HG02642 (cell line): Measurements from ENCODE around the gene PDZK1.
"Not testable (repeated sequence)": the region's sequence is repeated elsewhere in the genome, so short reads cannot be mapped to it uniquely, and the experiment has no call there.

Experiments used
- ATAC-seq: cut with Tn5 transposase; IDR thresholded peaks from one replicate; pipeline ENCODE4 v1.9.1; 2021; ENCODE audit warnings: mild to moderate bottlenecking; ENCODE audit not compliant: unreplicated experiment, poor library complexity

Gene PDZK1

GRCh38 chr1:145707183-145707867, at the start of gene PDZK1:
Gene PDZK1, minus strand, starts transcription at chr1:145707368. Its CDS starts 19,347 bp downstream, at chr1:145688021.
- no peak for ATAC-seq

- no peak for ATAC-seq
Measured at GRCh38 chr1:145751491-145752037, 44.4 kb upstream of the PDZK1 start.

- ATAC-seq = no peak
Measured at GRCh38 chr1:145750426-145750825, 43.3 kb upstream of the PDZK1 start.

- ATAC-seq = no peak
Measured at GRCh38 chr1:145747398-145748247, 40.5 kb upstream of the PDZK1 start.

GRCh38 chr1:145740269-145740668, 33.1 kb upstream of the PDZK1 start:
- ATAC-seq = no peak

- no peak for ATAC-seq
Measured at GRCh38 chr1:145736191-145736590, 29.0 kb upstream of the PDZK1 start.

- ATAC-seq = no peak
Measured at GRCh38 chr1:145730900-145731299, 23.7 kb upstream of the PDZK1 start.

GRCh38 chr1:145730467-145730866, 23.3 kb upstream of the PDZK1 start:
- ATAC-seq = no peak

- ATAC-seq = no peak
Measured at GRCh38 chr1:145729666-145730436, 22.7 kb upstream of the PDZK1 start.

- ATAC-seq = no peak
Measured at GRCh38 chr1:145729196-145729595, 22.0 kb upstream of the PDZK1 start.

- ATAC-seq = not testable (repeated sequence)
Measured at GRCh38 chr1:145726193-145726592, 19.0 kb upstream of the PDZK1 start.

- ATAC-seq = peak; percentile 80
Measured at GRCh38 chr1:145720878-145721671, 13.9 kb upstream of the PDZK1 start.

- ATAC-seq = no peak
Measured at GRCh38 chr1:145720556-145720877, 13.3 kb upstream of the PDZK1 start.

- ATAC-seq = no peak
Measured at GRCh38 chr1:145719230-145720079, 12.3 kb upstream of the PDZK1 start, which contains the start of gene CD160. Gene CD160, plus strand, starts transcription at chr1:145719499. Its CDS starts 8,829 bp downstream, at chr1:145728328.

- ATAC-seq = not testable (repeated sequence)
Measured at GRCh38 chr1:145718465-145718864, 11.3 kb upstream of the PDZK1 start.

GRCh38 chr1:145717833-145718232, 10.7 kb upstream of the PDZK1 start:
- no peak for ATAC-seq

GRCh38 chr1:145716641-145717345, 9.6 kb upstream of the PDZK1 start:
- no peak for ATAC-seq

GRCh38 chr1:145714524-145715111, 7.5 kb upstream of the PDZK1 start:
- no peak for ATAC-seq
